Subcutaneous abdominal adipose tissue (tissue), 5 donors: ENCODE measurements around the gene ARHGAP31.

Experiments used
- H3K27ac ChIP-seq: one replicate; pipeline ENCODE4 v1.7.0; 2013; ENCODE audit warnings: low read depth, mild to moderate bottlenecking, inconsistent platforms, low read length, moderate library complexity
- H3K27me3 ChIP-seq, 5 donors: one replicate each; pipeline ENCODE4 v1.7.0; 2013; ENCODE audit warnings: low read length in 5 of 5, inconsistent platforms in 1 of 5; ENCODE audit not compliant: control insufficient read depth in 5 of 5, insufficient read depth in 4 of 5
- H3K36me3 ChIP-seq, 5 donors: one replicate each; pipeline ENCODE4 v1.7.0; 2013; ENCODE audit warnings: low read length in 5 of 5; ENCODE audit not compliant: control insufficient read depth in 5 of 5, insufficient read depth in 5 of 5
- H3K4me1 ChIP-seq, 5 donors: one replicate each; pipeline ENCODE4 v1.7.0; 2013; ENCODE audit warnings: low read length in 5 of 5, mild to moderate bottlenecking in 3 of 5, moderate library complexity in 1 of 5; ENCODE audit not compliant: control insufficient read depth in 5 of 5, insufficient read depth in 5 of 5
- H3K4me3 ChIP-seq, 5 donors: one replicate each; pipeline ENCODE4 v1.7.0; 2013; ENCODE audit warnings: low read length in 5 of 5, low read depth in 1 of 5
- H3K9ac ChIP-seq, 5 donors: one replicate each; pipeline ENCODE4 v1.7.0; 2013; ENCODE audit warnings: low read length in 5 of 5, mild to moderate bottlenecking in 4 of 5, moderate library complexity in 3 of 5
- H3K9me3 ChIP-seq, 5 donors: one replicate each; pipeline ENCODE4 v1.7.0; 2013; ENCODE audit warnings: low read length in 5 of 5; ENCODE audit not compliant: control insufficient read depth in 5 of 5
- donor health status: healthy.
- donor health status: healthy.
- donor health status: healthy.
- donor health status: healthy.
- donor health status: healthy.

Gene ARHGAP31

GRCh38 chr3:119443179-119443578, 149.0 kb downstream of the ARHGAP31 start:
- Histone ChIP-seq H3K36me3 (peaks cover 31 to 49% (median 43%) of the 10 kb centered on the region in 5 donors), H3K9ac (no peak overlapping the region), H3K9me3 (no peaks in the 10 kb centered on the region), H3K27me3 (no peaks in the 10 kb centered on the region), H3K27ac (no peak overlapping the region), H3K4me3 (no peak overlapping the region), H3K4me1 (no peaks in the 10 kb centered on the region)

- Histone ChIP-seq H3K4me3 (no peak overlapping the region), H3K9ac (no peak overlapping the region), H3K9me3 (no peaks in the 10 kb centered on the region), H3K27ac (no peak overlapping the region), H3K36me3 (peaks cover 31 to 61% (median 49%) of the 10 kb centered on the region in 5 donors), H3K4me1 (no peaks in the 10 kb centered on the region), H3K27me3 (no peaks in the 10 kb centered on the region)
These were observed 150.4 kb downstream of the ARHGAP31 start for GRCh38 chr3:119444590-119444989.

- H3K36me3 ChIP-seq, result peaks cover 58 to 81% (median 64%) of the 10 kb centered on the region in 5 donors
- H3K27ac ChIP-seq, result no peak overlapping the region
- H3K9me3 ChIP-seq, result no peaks in the 10 kb centered on the region
- H3K27me3 ChIP-seq, result no peaks in the 10 kb centered on the region
- peak overlapping the region in 1 of 5 donors; percentile 51 for H3K9ac ChIP-seq
- H3K4me1 ChIP-seq, result peaks cover 0 to 11% (median 3%) of the 10 kb centered on the region in 5 donors
- no peak overlapping the region for H3K4me3 ChIP-seq
These were observed 159.6 kb downstream of the ARHGAP31 start for GRCh38 chr3:119453822-119454221.

GRCh38 chr3:119456469-119456868, 162.3 kb downstream of the ARHGAP31 start:
- Histone ChIP-seq H3K27ac (no peak overlapping the region), H3K4me3 (no peak overlapping the region), H3K36me3 (peaks cover 58 to 75% (median 69%) of the 10 kb centered on the region in 5 donors), H3K9me3 (no peaks in the 10 kb centered on the region), H3K9ac (peak overlapping the region in 1 of 5 donors; percentile 32), H3K27me3 (no peaks in the 10 kb centered on the region), H3K4me1 (peaks cover 0 to 17% (median 5%) of the 10 kb centered on the region in 5 donors)

- Histone ChIP-seq H3K9me3 (no peaks in the 10 kb centered on the region), H3K4me1 (peaks cover 0 to 25% (median 13%) of the 10 kb centered on the region in 5 donors), H3K27ac (no peak overlapping the region), H3K9ac (no peak overlapping the region), H3K27me3 (no peaks in the 10 kb centered on the region), H3K4me3 (no peak overlapping the region), H3K36me3 (peaks cover 57 to 72% (median 65%) of the 10 kb centered on the region in 5 donors)
These were observed 163.1 kb downstream of the ARHGAP31 start for GRCh38 chr3:119457246-119457645.

GRCh38 chr3:119463171-119464169, 169.3 kb downstream of the ARHGAP31 start, which contains the start of gene TMEM39A:
TMEM39A (minus strand) TSS chr3:119463615; CDS start chr3:119462074, 1,541 bp downstream.
- peaks cover 14 to 27% (median 17%) of the 10 kb centered on the region in 5 donors for H3K36me3 ChIP-seq
- no peaks in the 10 kb centered on the region for H3K9me3 ChIP-seq
- H3K4me3 ChIP-seq, result peak within 1 kb of the TSS; percentile 90 to 100 (median 99)
- no peaks in the 10 kb centered on the region for H3K27me3 ChIP-seq
- H3K27ac ChIP-seq, result peak within 1 kb of the TSS; percentile 51
- H3K9ac ChIP-seq, result peak within 1 kb of the TSS; percentile 32 to 99 (median 94)
- peaks cover 0 to 31% (median 27%) of the 10 kb centered on the region in 5 donors for H3K4me1 ChIP-seq

DNA sequence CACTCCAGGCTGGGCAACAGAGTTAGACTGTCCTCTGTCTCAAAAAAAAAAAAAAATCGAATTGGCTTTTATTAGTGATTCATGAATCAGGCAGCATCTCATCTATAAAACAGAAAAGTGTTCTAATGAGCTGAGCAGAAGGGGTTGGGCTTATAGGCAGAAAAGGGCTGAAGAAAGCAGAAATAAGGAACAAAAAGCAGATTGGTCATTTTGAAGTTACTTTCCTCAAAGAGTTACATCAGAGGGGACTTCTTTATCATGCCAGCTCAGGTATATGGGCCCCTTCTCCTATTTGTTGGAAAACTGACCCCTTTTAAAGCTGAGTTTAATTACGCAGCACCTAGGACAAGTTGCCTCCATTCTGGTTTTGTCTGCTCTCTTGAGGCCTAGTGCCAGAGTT, 173.9 kb downstream of the ARHGAP31 start:
- H3K9ac ChIP-seq, result peak overlapping the region in 1 of 5 donors; percentile 88
- H3K27ac ChIP-seq, result no peak overlapping the region
- H3K36me3 ChIP-seq, result peaks cover 6 to 15% (median 8%) of the 10 kb centered on the region in 5 donors
- peaks cover 5 to 26% (median 23%) of the 10 kb centered on the region in 5 donors for H3K4me1 ChIP-seq
- H3K4me3 ChIP-seq, result peak overlapping the region in 4 of 5 donors; percentile 86 to 97 (median 88)
- no peaks in the 10 kb centered on the region for H3K27me3 ChIP-seq
- no peaks in the 10 kb centered on the region for H3K9me3 ChIP-seq

DNA sequence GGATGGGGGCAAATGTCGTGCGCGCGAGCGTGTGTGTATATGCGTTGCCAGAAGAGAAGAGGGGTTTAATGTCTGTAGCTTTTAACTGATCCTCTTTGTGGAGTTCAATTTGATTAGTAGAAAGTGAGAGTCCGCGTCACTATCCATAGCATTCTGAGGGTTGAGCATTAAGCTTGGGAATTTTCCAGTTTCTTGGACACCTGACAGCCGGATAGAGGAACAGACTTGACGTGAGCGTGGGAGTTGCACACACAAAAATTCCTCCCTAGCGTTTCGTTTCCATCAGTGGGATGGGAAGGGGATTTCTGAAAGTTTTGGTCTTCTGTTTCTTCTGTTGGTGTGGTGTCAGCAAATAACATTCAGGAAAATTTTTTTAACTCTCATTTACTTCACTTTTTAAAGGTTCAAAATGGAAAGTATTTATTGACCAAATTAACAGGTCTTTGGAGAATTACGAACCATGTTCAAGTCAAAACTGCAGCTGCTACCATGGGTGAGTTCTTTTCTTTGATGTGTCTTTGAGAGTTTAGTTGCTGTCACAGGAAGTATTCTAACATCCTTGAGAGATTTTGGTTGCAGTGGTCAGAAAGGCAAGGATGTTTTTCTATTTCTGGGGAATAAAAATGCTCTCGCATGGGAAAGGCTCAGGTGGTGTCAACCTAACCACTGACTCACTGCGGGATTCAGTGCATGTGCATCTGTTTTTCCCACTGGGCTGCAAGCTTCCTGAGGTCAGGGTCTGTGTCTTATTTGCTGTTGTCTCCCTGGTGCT, 175.4 kb downstream of the ARHGAP31 start:
- peaks cover 5 to 19% (median 16%) of the 10 kb centered on the region in 5 donors for H3K4me1 ChIP-seq
- H3K4me3 ChIP-seq, result peak overlapping the region; percentile 83 to 97 (median 87)
- H3K9me3 ChIP-seq, result no peaks in the 10 kb centered on the region
- peak overlapping the region; percentile 79 to 89 (median 83) for H3K9ac ChIP-seq
- H3K27ac ChIP-seq, result peak overlapping the region; percentile 69
- H3K27me3 ChIP-seq, result no peaks in the 10 kb centered on the region
- peaks cover 8 to 20% (median 12%) of the 10 kb centered on the region in 5 donors for H3K36me3 ChIP-seq
